SK-N-SH (cell line): Measurements from ENCODE around the gene DTD2. TPM values are rescaled to one million over a fixed set of nuclear protein-coding genes. Genes with fewer than 3 reads are reported as not detected.

Experiments used
- CTCF ChIA-PET: fragments of 300-600, 350-600 bp; formaldehyde crosslinking; extraction: SDS; loops from one replicate; lab custom pipeline; 2021; lab: Yijun Ruan, JAX
- POLR2A ChIA-PET: fragments of 350-600 bp; sonication (Branson Sonifier 250); formaldehyde crosslinking; extraction: SDS; loops from one replicate; lab custom pipeline; 2020; ENCODE audit warnings: antibody characterized with exemption, inconsistent platforms; lab: Yijun Ruan, JAX
- DNase-seq: peaks from one replicate; pipeline ENCODE4 v3.0.0; 2012
- H2AFZ ChIP-seq: fragments of 200-600 bp; sonication (generic); 2 replicates; pipeline ENCODE4 v1.8.1; 2016; ENCODE audit warnings: antibody characterized with exemption, mild to moderate bottlenecking, low read depth
- H3F3A ChIP-seq: fragments of 200-600 bp; sonication (generic); replicated peaks from 2 replicates; pipeline ENCODE3; 2016; ENCODE audit warnings: antibody characterized with exemption, mild to moderate bottlenecking; ENCODE audit not compliant: insufficient read depth
- H3K27ac ChIP-seq, 2 experiments: fragments of 200-500 bp in 1 of 2; fragments of 200-600 bp in 1 of 2; sonication (Bioruptor generic) in 1 of 2; sonication (generic), shearing (Covaris generic) in 1 of 2; 2 replicates each; pipeline versions ENCODE4 v1.5.1 to v1.6.1; 2014 to 2016; ENCODE audit warnings: low read depth in 2 of 2, inconsistent platforms in 1 of 2, low read length in 1 of 2, mild to moderate bottlenecking in 1 of 2, mixed read lengths in 1 of 2
- H3K27me3 ChIP-seq: fragments of 200-600 bp; sonication (generic), shearing (Covaris generic); 2 replicates; pipeline ENCODE4 v1.6.1; 2016; ENCODE audit warnings: mixed run types; ENCODE audit not compliant: insufficient read depth
- H3K36me3 ChIP-seq, 2 experiments: fragments of 200-500 bp in 1 of 2; fragments of 200-600 bp in 1 of 2; sonication (Bioruptor generic) in 1 of 2; sonication (generic) in 1 of 2; replicated peaks in 1 of 2; 2 replicates each; pipeline versions ENCODE3 to v1.5.1; 2014 to 2016; ENCODE audit warnings: low read length in 1 of 2, mild to moderate bottlenecking in 1 of 2; ENCODE audit not compliant: insufficient read depth in 2 of 2, control insufficient read depth in 1 of 2
- H3K4me1 ChIP-seq, 2 experiments: fragments of 200-500 bp in 1 of 2; fragments of 200-600 bp in 1 of 2; sonication (Bioruptor generic) in 1 of 2; sonication (generic), shearing (Covaris generic) in 1 of 2; 2 replicates each; pipeline versions ENCODE4 v1.5.1 to v1.6.1; 2014 to 2016; ENCODE audit warnings: low read depth in 1 of 2, low read length in 1 of 2, mixed run types in 1 of 2; ENCODE audit not compliant: insufficient read depth in 2 of 2, control insufficient read depth in 1 of 2
- H3K4me2 ChIP-seq: fragments of 200-600 bp; sonication (generic), shearing (Covaris generic); 2 replicates; pipeline ENCODE4 v1.6.1; 2017; ENCODE audit warnings: mixed run types
- H3K4me3 ChIP-seq, 2 experiments: fragments of 200-500 bp in 1 of 2; fragments of 200-600 bp in 1 of 2; sonication (Bioruptor generic) in 1 of 2; sonication (generic), shearing (Covaris generic) in 1 of 2; 2 replicates each; pipeline versions ENCODE4 v1.5.1 to v1.8.1; 2014 to 2016; ENCODE audit warnings: low read depth in 2 of 2, inconsistent platforms in 1 of 2, low read length in 1 of 2, mild to moderate bottlenecking in 1 of 2, mixed read lengths in 1 of 2, moderate library complexity in 1 of 2
- H3K79me2 ChIP-seq: fragments of 200-600 bp; sonication (generic); 2 replicates; pipeline ENCODE4 v1.8.1; 2017; ENCODE audit warnings: mild to moderate bottlenecking; ENCODE audit not compliant: insufficient read depth
- H3K9ac ChIP-seq: fragments of 200-600 bp; sonication (generic); 2 replicates; pipeline ENCODE4 v1.6.1; 2017; ENCODE audit warnings: mixed run types
- H3K9me2 ChIP-seq: fragments of 200-600 bp; sonication (generic); 2 replicates; pipeline ENCODE4 v1.6.1; 2017; ENCODE audit warnings: mixed run types
- H3K9me3 ChIP-seq: fragments of 200-600 bp; sonication (generic); 2 replicates; pipeline ENCODE4 v1.6.1; 2017; ENCODE audit warnings: mixed run types, mild to moderate bottlenecking, moderate library complexity
- H4K20me1 ChIP-seq: fragments of 200-600 bp; sonication (generic); 2 replicates; pipeline ENCODE4 v1.6.1; 2017; ENCODE audit warnings: mild to moderate bottlenecking, mixed run types; ENCODE audit not compliant: insufficient read depth
- CHD2 ChIP-seq: fragments of 150-350 bp; IDR thresholded peaks from 2 replicates; pipeline ENCODE4 v1.6.1; 2018; ENCODE audit warnings: low read length; ENCODE audit not compliant: partially characterized antibody
- CTCF ChIP-seq: fragments of 200-600 bp; sonication (generic); IDR thresholded peaks from 2 replicates; pipeline ENCODE4 v1.6.1; 2017; ENCODE audit warnings: antibody characterized with exemption, mild to moderate bottlenecking, moderate library complexity
- EP300 ChIP-seq, 2 experiments: IDR thresholded peaks; 2 replicates each; pipeline versions ENCODE4 v1.4.0 to v1.6.1; 2012; ENCODE audit warnings: borderline replicate concordance in 1 of 2, low read depth in 1 of 2, low read length in 1 of 2
- EZH2phosphoT487 ChIP-seq: fragments of 200-600 bp; sonication (generic); IDR thresholded peaks from 2 replicates; pipeline ENCODE4 v1.6.1; 2017; ENCODE audit warnings: low read depth, mixed run types, mild to moderate bottlenecking, antibody characterized with exemption, moderate library complexity, borderline replicate concordance
- GATA2 ChIP-seq: sonication (generic); formaldehyde crosslinking; IDR thresholded peaks from 2 replicates; pipeline ENCODE4 v1.5.0; 2020; ENCODE audit warnings: mild to moderate bottlenecking, missing genetic modification reagents
- IRF3 ChIP-seq: fragments of 150-350 bp; IDR thresholded peaks from 2 replicates; pipeline ENCODE4 v1.6.1; 2016; ENCODE audit warnings: mild to moderate bottlenecking, low read depth, low read length
- MXI1 ChIP-seq: IDR thresholded peaks from 2 replicates; pipeline ENCODE4 v1.6.1; 2012; ENCODE audit warnings: mild to moderate bottlenecking, low read depth, low read length, improper control_type of control experiment
- NFIC ChIP-seq: IDR thresholded peaks from 2 replicates; pipeline ENCODE4 v1.4.0; 2012; ENCODE audit warnings: borderline replicate concordance
- NRF1 ChIP-seq: IDR thresholded peaks from 2 replicates; pipeline ENCODE4 v1.6.1; 2012; ENCODE audit warnings: low read depth, mild to moderate bottlenecking, low read length
- RAD21 ChIP-seq: IDR thresholded peaks from 2 replicates; pipeline ENCODE4 v1.6.1; 2012; ENCODE audit warnings: mild to moderate bottlenecking, low read length
- SMC3 ChIP-seq: IDR thresholded peaks from 2 replicates; pipeline ENCODE4 v1.6.1; 2012; ENCODE audit warnings: low read depth, low read length, improper control_type of control experiment
- TAF1 ChIP-seq: IDR thresholded peaks from 2 replicates; pipeline ENCODE4 v1.6.1; 2012; ENCODE audit warnings: low read depth, mild to moderate bottlenecking, low read length, moderate library complexity, borderline replicate concordance
- USF1 ChIP-seq: IDR thresholded peaks from 2 replicates; pipeline ENCODE4 v1.4.0; 2012; ENCODE audit warnings: low read depth, borderline replicate concordance
- YY1 ChIP-seq: IDR thresholded peaks from 2 replicates; pipeline ENCODE4 v1.4.0; 2012; ENCODE audit warnings: low read depth, mild to moderate bottlenecking
- WGBS: methylation state at CpG from one replicate; pipeline ENCODE4 v1.1.6; 2017; ENCODE audit warnings: low lambda C conversion rate; 5-methylcytosine and 5-hydroxymethylcytosine counted together
- polyA plus RNA-seq, 3 experiments: library from polyadenylated mRNA; depleted of rRNA; stranded (reverse); fragments of >200 nt; gene quantifications; 2 replicates each; pipeline ENCODE4 v1.2.3, GENCODE V29; 2012
- TF ChIP-seq, protein P1 (sequence below): IDR thresholded peaks from 2 replicates; pipeline ENCODE4 v1.6.1; 2012; ENCODE audit warnings: mild to moderate bottlenecking, low read depth, low read length, moderate library complexity
- TF ChIP-seq, protein P2 (sequence below): IDR thresholded peaks from 2 replicates; pipeline ENCODE4 v1.4.0; 2012; ENCODE audit warnings: low read depth, borderline replicate concordance

The DTD2 gene
- polyA plus RNA-seq, 1 of the 3 experiments (the other 2 are of a cell fraction), result 10.5 TPM

GRCh38 chr14:31449971-31450610, 7.2 kb downstream of the DTD2 start:
- Histone ChIP-seq H3K27me3 (no peaks in the 10 kb centered on the region), H3K4me2 (no peak overlapping the region), H3K9me2 (no peaks in the 10 kb centered on the region), H3K79me2 (peaks cover 13% of the 10 kb centered on the region), H3F3A (no peaks in the 10 kb centered on the region), H3K36me3 (peaks cover 38 to 42% of the 10 kb centered on the region in 2 experiments), H3K4me3 (no peak overlapping the region), H4K20me1 (no peaks in the 10 kb centered on the region), H2AFZ (no peak overlapping the region), H3K4me1 (peaks cover 6 to 9% of the 10 kb centered on the region in 2 experiments; a peak in 1 of 4 replicates), H3K9ac (no peak overlapping the region), H3K27ac (no peak overlapping the region; a peak in 1 of 4 replicates), H3K9me3 (no peaks in the 10 kb centered on the region)
- WGBS, result 15% methylated on average over 2 of the region's 2 CpGs
- peak; percentile 65 for DNase-seq
- ChIA-PET CTCF (interaction anchor here (0.5 to 2.0 kb wide), 22 partner anchors 15 to 1805 kb away, joined by 3 to 12 read pairs (median 4); partner anchors contain the start of genes HEATR5A and HECTD1), POLR2A (no interaction called here)
- TF ChIP-seq EZH2phosphoT487 (no peak), SMC3 (peak; percentile 55), TAF1 (no peak), RAD21 (peak; percentile 82), CTCF (peak; percentile 77), YY1 (no peak), NFIC (no peak), USF1 (no peak), EP300 (IDR thresholded peaks at IDR 0.05; ENCODE audit: borderline replicate concordance in 1 of 2, low read depth in 1 of 2, low read length in 1 of 2) (0 out of 4 replicates have a peak, but pooled peaks of 1 of the 2 experiments have one; percentile 8), NRF1 (no peak), MXI1 (no peak), IRF3 (no peak), GATA2 (peak; percentile 59; the same call in 1 of the 2 replicates), CHD2 (peak; percentile 14)
- TF ChIP-seq, protein P1, sequence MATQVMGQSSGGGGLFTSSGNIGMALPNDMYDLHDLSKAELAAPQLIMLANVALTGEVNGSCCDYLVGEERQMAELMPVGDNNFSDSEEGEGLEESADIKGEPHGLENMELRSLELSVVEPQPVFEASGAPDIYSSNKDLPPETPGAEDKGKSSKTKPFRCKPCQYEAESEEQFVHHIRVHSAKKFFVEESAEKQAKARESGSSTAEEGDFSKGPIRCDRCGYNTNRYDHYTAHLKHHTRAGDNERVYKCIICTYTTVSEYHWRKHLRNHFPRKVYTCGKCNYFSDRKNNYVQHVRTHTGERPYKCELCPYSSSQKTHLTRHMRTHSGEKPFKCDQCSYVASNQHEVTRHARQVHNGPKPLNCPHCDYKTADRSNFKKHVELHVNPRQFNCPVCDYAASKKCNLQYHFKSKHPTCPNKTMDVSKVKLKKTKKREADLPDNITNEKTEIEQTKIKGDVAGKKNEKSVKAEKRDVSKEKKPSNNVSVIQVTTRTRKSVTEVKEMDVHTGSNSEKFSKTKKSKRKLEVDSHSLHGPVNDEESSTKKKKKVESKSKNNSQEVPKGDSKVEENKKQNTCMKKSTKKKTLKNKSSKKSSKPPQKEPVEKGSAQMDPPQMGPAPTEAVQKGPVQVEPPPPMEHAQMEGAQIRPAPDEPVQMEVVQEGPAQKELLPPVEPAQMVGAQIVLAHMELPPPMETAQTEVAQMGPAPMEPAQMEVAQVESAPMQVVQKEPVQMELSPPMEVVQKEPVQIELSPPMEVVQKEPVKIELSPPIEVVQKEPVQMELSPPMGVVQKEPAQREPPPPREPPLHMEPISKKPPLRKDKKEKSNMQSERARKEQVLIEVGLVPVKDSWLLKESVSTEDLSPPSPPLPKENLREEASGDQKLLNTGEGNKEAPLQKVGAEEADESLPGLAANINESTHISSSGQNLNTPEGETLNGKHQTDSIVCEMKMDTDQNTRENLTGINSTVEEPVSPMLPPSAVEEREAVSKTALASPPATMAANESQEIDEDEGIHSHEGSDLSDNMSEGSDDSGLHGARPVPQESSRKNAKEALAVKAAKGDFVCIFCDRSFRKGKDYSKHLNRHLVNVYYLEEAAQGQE, result no peak
- TF ChIP-seq, protein P2, sequence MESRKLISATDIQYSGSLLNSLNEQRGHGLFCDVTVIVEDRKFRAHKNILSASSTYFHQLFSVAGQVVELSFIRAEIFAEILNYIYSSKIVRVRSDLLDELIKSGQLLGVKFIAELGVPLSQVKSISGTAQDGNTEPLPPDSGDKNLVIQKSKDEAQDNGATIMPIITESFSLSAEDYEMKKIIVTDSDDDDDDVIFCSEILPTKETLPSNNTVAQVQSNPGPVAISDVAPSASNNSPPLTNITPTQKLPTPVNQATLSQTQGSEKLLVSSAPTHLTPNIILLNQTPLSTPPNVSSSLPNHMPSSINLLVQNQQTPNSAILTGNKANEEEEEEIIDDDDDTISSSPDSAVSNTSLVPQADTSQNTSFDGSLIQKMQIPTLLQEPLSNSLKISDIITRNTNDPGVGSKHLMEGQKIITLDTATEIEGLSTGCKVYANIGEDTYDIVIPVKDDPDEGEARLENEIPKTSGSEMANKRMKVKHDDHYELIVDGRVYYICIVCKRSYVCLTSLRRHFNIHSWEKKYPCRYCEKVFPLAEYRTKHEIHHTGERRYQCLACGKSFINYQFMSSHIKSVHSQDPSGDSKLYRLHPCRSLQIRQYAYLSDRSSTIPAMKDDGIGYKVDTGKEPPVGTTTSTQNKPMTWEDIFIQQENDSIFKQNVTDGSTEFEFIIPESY, result no peak
